HepG2 (cell line): Measurements from ENCODE around the gene ADAM15. TPM values are rescaled to one million over a fixed set of nuclear protein-coding genes. Genes with fewer than 3 reads are reported as not detected.

Experiments
- IRF2 ChIP-seq: IDR thresholded peaks from 2 replicates; pipeline ENCODE4 v1.6.1; 2018; ENCODE audit warnings: missing genetic modification reagents, missing compliant biosample characterization
- KLF16 ChIP-seq, 2 experiments: sonication (generic) in 1 of 2; formaldehyde crosslinking in 1 of 2; IDR thresholded peaks; 2 replicates each; pipeline versions ENCODE4 v1.6.1 to v1.8.0; 2016 to 2023; ENCODE audit warnings: missing genetic modification reagents in 2 of 2, missing compliant biosample characterization in 1 of 2
- LCORL ChIP-seq, 2 experiments: fragments of 450-650 bp in 1 of 2; sonication (generic) in 1 of 2; formaldehyde crosslinking in 1 of 2; IDR thresholded peaks; 2 replicates each; pipeline versions ENCODE4 v1.5.0 to v1.6.1; 2017 to 2020; ENCODE audit warnings: antibody characterized with exemption in 1 of 2, missing genetic modification reagents in 1 of 2
- MYPOP ChIP-seq: sonication (generic); formaldehyde crosslinking; IDR thresholded peaks from 2 replicates; pipeline ENCODE4 v1.8.1; 2023; ENCODE audit warnings: mild to moderate bottlenecking, moderate library complexity, missing genetic modification reagents
- NONO ChIP-seq, 2 experiments: fragments of 450-650 bp in 1 of 2; sonication (generic) in 1 of 2; formaldehyde crosslinking in 1 of 2; IDR thresholded peaks in 1 of 2; conservative IDR thresholded peaks in 1 of 2; 2 replicates each; pipeline versions ENCODE4 v1.6.1 to v1.8.0; 2017 to 2022; ENCODE audit warnings: mild to moderate bottlenecking in 1 of 2, missing genetic modification reagents in 1 of 2, moderate library complexity in 1 of 2
- NR2F6 ChIP-seq, 2 experiments: IDR thresholded peaks; 2 replicates each; pipeline ENCODE4 v1.6.1; 2016; ENCODE audit warnings: antibody characterized with exemption in 1 of 2, mild to moderate bottlenecking in 1 of 2
- XRCC5 ChIP-seq: fragments of 200-400 bp; formaldehyde crosslinking; optimal IDR thresholded peaks from 2 replicates; pipeline ENCODE3; 2017; ENCODE audit warnings: mild to moderate bottlenecking, low read length
- ZBTB33 ChIP-seq: sonication (generic); formaldehyde crosslinking; IDR thresholded peaks from 2 replicates; pipeline ENCODE4 v1.4.0; 2020; ENCODE audit warnings: missing genetic modification reagents
- ZFX ChIP-seq: sonication (generic); formaldehyde crosslinking; IDR thresholded peaks from 2 replicates; pipeline ENCODE4 v1.4.0; 2020; ENCODE audit warnings: mild to moderate bottlenecking, low read depth, missing genetic modification reagents, moderate library complexity
- ZMYM4 ChIP-seq: sonication (generic); formaldehyde crosslinking; IDR thresholded peaks from 2 replicates; pipeline ENCODE4 v1.8.1; 2023; ENCODE audit warnings: mild to moderate bottlenecking, missing genetic modification reagents
- ZNF580 ChIP-seq: IDR thresholded peaks from 2 replicates; pipeline ENCODE4 v1.6.1; 2016; ENCODE audit warnings: low read depth, borderline replicate concordance
- ZNF883 ChIP-seq: sonication (generic); formaldehyde crosslinking; IDR thresholded peaks from 2 replicates; pipeline ENCODE4 v1.5.1; 2020; ENCODE audit warnings: mild to moderate bottlenecking, missing genetic modification reagents; ENCODE audit errors: not compliant biosample characterization
- polyA plus RNA-seq, 8 experiments: library from polyadenylated mRNA; depleted of rRNA in 3 of 8; stranded (reverse) in 7 of 8; unstranded in 1 of 8; fragments of >200 nt; fragmentation: Illumina TruSeq in 4 of 8; extraction: Trizol in 4 of 8; gene quantifications; 2 replicates each; pipeline versions ENCODE4 v1.2.1 to v1.2.3, GENCODE V29; 2011 to 2016; ENCODE audit warnings: low read depth in 4 of 8, missing spikeins in 1 of 8, mixed read lengths in 1 of 8; ENCODE audit not compliant: insufficient read depth in 1 of 8
- total RNA-seq, 5 experiments: library from RNA; depleted of rRNA; stranded (reverse); fragments of >200 nt; fragmentation: Illumina TruSeq; extraction: Trizol; gene quantifications; 2 replicates each; pipeline ENCODE4 v1.2.3, GENCODE V29; 2016; ENCODE audit warnings: low read depth in 1 of 5
- TF ChIP-seq, protein P1 (sequence below): sonication (generic); formaldehyde crosslinking; IDR thresholded peaks from 2 replicates; pipeline ENCODE4 v1.9.0; 2022; ENCODE audit warnings: missing genetic modification reagents, mild to moderate bottlenecking, borderline replicate concordance
- TF ChIP-seq, protein P2 (sequence below): sonication (generic); formaldehyde crosslinking; IDR thresholded peaks from 2 replicates; pipeline ENCODE4 v1.5.1; 2020; ENCODE audit warnings: mild to moderate bottlenecking, missing genetic modification reagents, moderate library complexity
- TF ChIP-seq, protein P3 (sequence below): IDR thresholded peaks from 2 replicates; pipeline ENCODE4 v1.6.1; 2012; ENCODE audit warnings: inconsistent platforms
- TF ChIP-seq, protein P4 (sequence below): sonication (generic); formaldehyde crosslinking; IDR thresholded peaks from 2 replicates; pipeline ENCODE4 v1.5.0; 2020; ENCODE audit warnings: mild to moderate bottlenecking, missing genetic modification reagents

The ADAM15 gene
- total and polyA plus RNA-seq, 2 of the 13 experiments (the other 11 are each of a cell fraction or from before 2014, with no cell fraction given) = 17.9 to 25.6 TPM

DNA sequence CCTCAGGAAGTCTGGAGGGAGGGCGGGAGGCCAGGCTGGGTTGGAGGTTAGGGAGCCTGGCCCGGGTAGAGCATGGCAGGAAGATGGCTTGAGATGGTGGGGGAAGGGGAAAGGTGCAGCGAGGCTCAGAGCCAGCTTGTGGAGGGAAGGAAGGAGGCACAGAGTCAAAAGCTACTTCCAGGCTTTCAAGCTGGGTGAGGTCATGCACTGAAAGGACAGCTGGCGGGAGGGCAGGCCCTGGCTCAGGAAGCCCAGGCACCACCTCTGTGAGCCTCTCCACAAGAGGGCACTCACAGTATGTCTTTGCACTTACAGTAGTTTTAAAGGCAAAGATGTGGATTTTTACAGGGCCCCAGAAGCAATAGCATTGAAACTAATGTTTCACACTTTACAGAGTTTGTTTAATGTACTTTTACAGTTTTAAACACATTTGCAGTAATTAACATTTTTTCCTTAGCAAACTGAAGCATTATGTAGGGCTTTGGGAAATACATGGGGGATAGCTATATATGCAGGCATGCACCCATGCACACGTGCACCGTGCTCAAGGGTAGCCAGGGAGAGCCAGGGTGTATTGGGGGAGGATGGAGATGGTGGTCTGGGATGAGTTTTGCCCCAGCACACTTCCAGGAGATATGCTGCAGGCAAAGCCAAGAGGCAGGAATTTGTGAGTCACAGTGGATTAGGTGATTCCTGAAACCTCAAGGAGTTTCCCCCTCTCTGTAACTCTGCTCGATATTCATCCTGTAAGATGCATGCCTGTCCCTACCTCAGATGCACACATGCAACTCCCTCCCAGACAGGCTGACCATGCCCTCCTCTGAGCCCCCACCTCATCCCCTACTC, 6.1 kb upstream of the ADAM15 start (continued):
- TF ChIP-seq, protein P1, sequence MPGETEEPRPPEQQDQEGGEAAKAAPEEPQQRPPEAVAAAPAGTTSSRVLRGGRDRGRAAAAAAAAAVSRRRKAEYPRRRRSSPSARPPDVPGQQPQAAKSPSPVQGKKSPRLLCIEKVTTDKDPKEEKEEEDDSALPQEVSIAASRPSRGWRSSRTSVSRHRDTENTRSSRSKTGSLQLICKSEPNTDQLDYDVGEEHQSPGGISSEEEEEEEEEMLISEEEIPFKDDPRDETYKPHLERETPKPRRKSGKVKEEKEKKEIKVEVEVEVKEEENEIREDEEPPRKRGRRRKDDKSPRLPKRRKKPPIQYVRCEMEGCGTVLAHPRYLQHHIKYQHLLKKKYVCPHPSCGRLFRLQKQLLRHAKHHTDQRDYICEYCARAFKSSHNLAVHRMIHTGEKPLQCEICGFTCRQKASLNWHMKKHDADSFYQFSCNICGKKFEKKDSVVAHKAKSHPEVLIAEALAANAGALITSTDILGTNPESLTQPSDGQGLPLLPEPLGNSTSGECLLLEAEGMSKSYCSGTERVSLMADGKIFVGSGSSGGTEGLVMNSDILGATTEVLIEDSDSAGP = peak; percentile 93
- TF ChIP-seq NR2F6 (IDR thresholded peaks at IDR 0.05) (0 out of 2 replicates have a peak, but pooled peaks have one; percentile 15), NR2F6 (CRISPR knock-in tag; IDR thresholded peaks at IDR 0.05) (peak; percentile 55; the same call in 1 of the 2 replicates), ZMYM4 (0 out of 2 replicates have a peak, but pooled peaks have one; percentile 18), ZFX (CRISPR knock-in tag) (peak; percentile 56; the same call in 1 of the 2 replicates), KLF16 (CRISPR knock-in tag; IDR thresholded peaks at IDR 0.05) (0 out of 4 replicates have a peak, but pooled peaks of 1 of the 2 experiments have one; percentile 64), IRF2 (peak; percentile 58; the same call in 1 of the 2 replicates), MYPOP (CRISPR knock-in tag) (peak; percentile 37; the same call in 1 of the 2 replicates), LCORL (IDR thresholded peaks at IDR 0.05) (no peak), LCORL (CRISPR knock-in tag; IDR thresholded peaks at IDR 0.05) (peak; percentile 41; the same call in 1 of the 2 replicates), NONO (IDR thresholded peaks at IDR 0.05) (no peak), NONO (CRISPR knock-in tag; conservative IDR thresholded peaks at IDR 0.05) (no peak), ZNF883 (peak; percentile 49), ZNF580 (0 out of 2 replicates have a peak, but pooled peaks have one; percentile 38), ZBTB33 (CRISPR knock-in tag) (peak; percentile 52), XRCC5 (peak; percentile 80)
- TF ChIP-seq, protein P2, sequence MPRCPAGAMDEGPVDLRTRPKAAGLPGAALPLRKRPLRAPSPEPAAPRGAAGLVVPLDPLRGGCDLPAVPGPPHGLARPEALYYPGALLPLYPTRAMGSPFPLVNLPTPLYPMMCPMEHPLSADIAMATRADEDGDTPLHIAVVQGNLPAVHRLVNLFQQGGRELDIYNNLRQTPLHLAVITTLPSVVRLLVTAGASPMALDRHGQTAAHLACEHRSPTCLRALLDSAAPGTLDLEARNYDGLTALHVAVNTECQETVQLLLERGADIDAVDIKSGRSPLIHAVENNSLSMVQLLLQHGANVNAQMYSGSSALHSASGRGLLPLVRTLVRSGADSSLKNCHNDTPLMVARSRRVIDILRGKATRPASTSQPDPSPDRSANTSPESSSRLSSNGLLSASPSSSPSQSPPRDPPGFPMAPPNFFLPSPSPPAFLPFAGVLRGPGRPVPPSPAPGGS (CRISPR knock-in tag) = peak; percentile 50; the same call in 1 of the 2 replicates
- TF ChIP-seq, protein P3, sequence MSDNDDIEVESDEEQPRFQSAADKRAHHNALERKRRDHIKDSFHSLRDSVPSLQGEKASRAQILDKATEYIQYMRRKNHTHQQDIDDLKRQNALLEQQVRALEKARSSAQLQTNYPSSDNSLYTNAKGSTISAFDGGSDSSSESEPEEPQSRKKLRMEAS = peak; percentile 38; the same call in 1 of the 2 replicates
- TF ChIP-seq, protein P4, sequence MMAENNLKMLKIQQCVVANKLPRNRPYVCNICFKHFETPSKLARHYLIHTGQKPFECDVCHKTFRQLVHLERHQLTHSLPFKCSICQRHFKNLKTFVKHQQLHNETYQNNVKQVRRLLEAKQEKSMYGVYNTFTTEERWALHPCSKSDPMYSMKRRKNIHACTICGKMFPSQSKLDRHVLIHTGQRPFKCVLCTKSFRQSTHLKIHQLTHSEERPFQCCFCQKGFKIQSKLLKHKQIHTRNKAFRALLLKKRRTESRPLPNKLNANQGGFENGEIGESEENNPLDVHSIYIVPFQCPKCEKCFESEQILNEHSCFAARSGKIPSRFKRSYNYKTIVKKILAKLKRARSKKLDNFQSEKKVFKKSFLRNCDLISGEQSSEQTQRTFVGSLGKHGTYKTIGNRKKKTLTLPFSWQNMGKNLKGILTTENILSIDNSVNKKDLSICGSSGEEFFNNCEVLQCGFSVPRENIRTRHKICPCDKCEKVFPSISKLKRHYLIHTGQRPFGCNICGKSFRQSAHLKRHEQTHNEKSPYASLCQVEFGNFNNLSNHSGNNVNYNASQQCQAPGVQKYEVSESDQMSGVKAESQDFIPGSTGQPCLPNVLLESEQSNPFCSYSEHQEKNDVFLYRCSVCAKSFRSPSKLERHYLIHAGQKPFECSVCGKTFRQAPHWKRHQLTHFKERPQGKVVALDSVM (CRISPR knock-in tag) = no peak
